Fibroblast of villous mesenchyme (primary cell): ENCODE measurements around the gene RNF212B. TPM values are rescaled to one million over a fixed set of nuclear protein-coding genes. Genes with fewer than 3 reads are reported as not detected.
A peak's percentile ranks its signal among the peaks of the same experiment; 100 is the strongest.
"Not testable (repeated sequence)": the region's sequence is repeated elsewhere in the genome, so short reads cannot be mapped to it uniquely, and the experiment has no call there.

Source experiments
- DNase-seq: peaks from one replicate; pipeline ENCODE4 v3.0.0-alpha.2; 2010; ENCODE audit warnings: low read depth
- H3K4me3 ChIP-seq: 2 replicates; pipeline ENCODE4 v1.5.1; 2011; ENCODE audit warnings: low read depth, mild to moderate bottlenecking, low read length
- total RNA-seq: library from RNA; depleted of rRNA; stranded (reverse); fragments of >200 nt; gene quantifications from 2 replicates; pipeline ENCODE4 v1.2.3, GENCODE V29; 2012
- TF ChIP-seq, protein P1 (sequence below): IDR thresholded peaks from 2 replicates; pipeline ENCODE4 v1.5.1; 2012; ENCODE audit warnings: low read depth, mild to moderate bottlenecking, low read length; ENCODE audit not compliant: insufficient read depth

The RNF212B gene
- total RNA-seq, 1 donor, result not detected

DNA sequence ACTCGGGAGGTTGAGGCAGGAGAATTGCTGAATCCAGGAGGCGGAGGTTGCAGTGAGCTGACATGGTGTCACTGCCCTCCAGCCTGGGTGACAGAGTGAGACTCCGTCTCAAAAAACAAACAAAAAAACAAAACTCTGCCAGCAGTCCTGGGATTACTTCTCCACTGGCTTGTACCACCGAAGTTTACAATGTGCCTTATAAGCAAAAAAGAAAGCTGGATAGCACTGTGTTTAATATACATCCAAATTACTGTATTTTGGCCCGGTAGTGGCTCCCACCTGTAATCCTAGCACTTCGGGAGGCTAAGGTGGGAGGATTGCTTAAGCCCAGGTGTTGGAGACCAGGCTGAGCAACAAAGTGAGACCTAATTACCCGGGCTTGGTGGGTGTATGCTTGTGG, 31.5 kb downstream of the RNF212B start:
- no peak overlapping the region for H3K4me3 ChIP-seq
- TF ChIP-seq, protein P1, sequence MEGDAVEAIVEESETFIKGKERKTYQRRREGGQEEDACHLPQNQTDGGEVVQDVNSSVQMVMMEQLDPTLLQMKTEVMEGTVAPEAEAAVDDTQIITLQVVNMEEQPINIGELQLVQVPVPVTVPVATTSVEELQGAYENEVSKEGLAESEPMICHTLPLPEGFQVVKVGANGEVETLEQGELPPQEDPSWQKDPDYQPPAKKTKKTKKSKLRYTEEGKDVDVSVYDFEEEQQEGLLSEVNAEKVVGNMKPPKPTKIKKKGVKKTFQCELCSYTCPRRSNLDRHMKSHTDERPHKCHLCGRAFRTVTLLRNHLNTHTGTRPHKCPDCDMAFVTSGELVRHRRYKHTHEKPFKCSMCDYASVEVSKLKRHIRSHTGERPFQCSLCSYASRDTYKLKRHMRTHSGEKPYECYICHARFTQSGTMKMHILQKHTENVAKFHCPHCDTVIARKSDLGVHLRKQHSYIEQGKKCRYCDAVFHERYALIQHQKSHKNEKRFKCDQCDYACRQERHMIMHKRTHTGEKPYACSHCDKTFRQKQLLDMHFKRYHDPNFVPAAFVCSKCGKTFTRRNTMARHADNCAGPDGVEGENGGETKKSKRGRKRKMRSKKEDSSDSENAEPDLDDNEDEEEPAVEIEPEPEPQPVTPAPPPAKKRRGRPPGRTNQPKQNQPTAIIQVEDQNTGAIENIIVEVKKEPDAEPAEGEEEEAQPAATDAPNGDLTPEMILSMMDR, result no peak
- no peak for DNase-seq

DNA sequence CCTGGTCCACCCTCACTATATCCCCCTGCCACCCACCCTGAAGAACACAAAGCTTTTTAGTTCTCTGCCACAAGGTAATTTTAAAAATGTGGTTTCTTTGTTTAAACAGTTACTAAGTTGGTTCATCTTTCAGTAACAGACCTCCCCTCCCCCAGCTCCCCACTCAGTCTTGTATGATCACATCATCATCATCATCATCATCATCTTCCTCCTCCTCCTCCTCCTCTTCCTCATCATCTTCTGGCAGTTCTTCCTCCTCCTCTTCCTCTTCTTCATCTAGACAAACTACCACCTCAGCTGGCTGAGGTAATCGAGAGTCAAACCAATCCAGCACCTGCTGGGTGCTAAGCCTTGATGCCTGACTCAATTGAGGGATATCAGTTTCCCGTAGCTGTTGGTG, 37.7 kb downstream of the RNF212B start:
- H3K4me3 ChIP-seq, result no peak overlapping the region
- TF ChIP-seq, protein P1, result no peak
- DNase-seq, result no peak

DNA sequence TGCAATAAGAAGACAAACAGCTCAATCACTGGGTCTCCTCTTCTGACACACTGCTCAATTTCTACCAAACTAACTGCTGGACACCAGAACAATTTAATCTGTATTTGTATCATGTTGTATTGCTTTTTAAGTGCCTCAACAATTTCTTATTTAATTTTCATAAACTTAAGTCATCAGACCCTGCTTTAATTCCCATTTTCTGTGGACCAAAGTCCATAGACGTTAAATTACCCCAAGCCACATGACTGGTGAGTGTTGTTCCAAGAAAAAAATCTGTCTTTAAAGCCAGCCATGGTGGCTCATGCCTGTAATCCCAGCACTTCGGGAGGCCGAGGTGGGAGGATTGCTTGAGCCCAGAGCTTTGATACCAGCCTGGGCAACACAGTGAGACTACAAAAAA, 39.5 kb downstream of the RNF212B start:
- TF ChIP-seq, protein P1, result no peak
- H3K4me3 ChIP-seq, result no peak overlapping the region
- no peak for DNase-seq

DNA sequence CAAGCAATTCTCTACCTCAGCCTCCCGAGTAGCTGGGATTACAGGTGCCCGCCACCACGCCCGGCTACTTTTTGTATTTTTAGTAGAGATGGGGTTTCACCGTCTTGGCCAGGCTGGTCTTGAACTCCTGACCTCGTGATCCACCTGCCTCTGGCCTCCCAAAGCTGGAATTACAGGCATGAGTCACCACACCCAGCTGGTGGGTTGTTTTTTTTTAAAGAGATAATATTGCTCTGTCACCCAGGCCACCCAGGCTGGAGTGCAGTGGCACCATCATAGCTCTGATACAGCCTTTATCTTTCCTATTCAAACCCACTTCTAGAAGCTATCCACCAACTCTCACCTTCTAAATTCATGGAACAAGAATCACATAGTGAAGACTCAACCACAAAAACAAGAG, 40.2 kb downstream of the RNF212B start:
- H3K4me3 ChIP-seq, DNase-seq: not testable (repeated sequence)

GRCh38 chr14:23281247-23281646, 43.5 kb downstream of the RNF212B start:
- H3K4me3 ChIP-seq, result no peak overlapping the region
- no peak for DNase-seq

GRCh38 chr14:23284654-23285529, 47.2 kb downstream of the RNF212B start:
- TF ChIP-seq, protein P1, result no peak
- peak; percentile 39 for DNase-seq

More at GRCh38 chr14:23281247-23281646, 43.5 kb downstream of the RNF212B start:
- TF ChIP-seq, protein P1, result no peak

DNA sequence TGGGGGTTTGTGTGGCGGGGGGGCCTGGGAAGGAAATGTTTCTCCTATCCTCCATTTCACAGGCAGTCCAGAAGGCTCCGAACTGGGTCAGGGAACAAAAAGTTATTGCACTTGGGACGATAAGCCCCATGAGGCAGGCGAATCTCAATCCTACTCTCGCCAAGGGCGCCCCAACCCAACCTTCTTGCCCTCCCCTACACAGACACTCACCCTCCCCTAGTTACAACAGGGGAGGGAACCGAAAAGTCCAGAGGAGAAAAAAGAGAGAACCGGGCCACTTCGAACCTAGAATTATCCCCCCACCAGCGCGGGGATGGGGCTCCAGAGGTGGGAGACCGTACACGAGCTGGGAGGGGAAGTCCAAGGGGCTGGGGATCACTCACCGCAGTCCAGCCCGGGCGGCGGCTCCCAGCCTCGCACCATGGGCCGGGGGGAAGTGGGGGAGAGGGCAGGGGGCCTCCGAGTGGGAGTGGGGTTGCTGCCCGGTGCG, 47.8 kb downstream of the RNF212B start:
- peak overlapping the region; percentile 93 for H3K4me3 ChIP-seq
- TF ChIP-seq, protein P1, result no peak
- DNase-seq, result no peak

More at GRCh38 chr14:23284654-23285529, 47.2 kb downstream of the RNF212B start:
- peak overlapping the region; percentile 93 for H3K4me3 ChIP-seq
